Activated T-cell treated with anti-CD3 and anti-CD28 coated beads, Interleukin-2, amount 50 U/mL, for 24 hours (primary cell): ENCODE measurements around the gene PTOV1.

Source experiments
- DNase-seq: peaks from one replicate; pipeline ENCODE4 v3.0.0-alpha.2; 2020
- H3K27ac Mint-ChIP-seq: 2 replicates; pipeline ENCODE4 v1.8.0; 2020; ENCODE audit warnings: mild to moderate bottlenecking, mixed read lengths
- H3K27me3 Mint-ChIP-seq: 2 replicates; pipeline ENCODE4 v1.8.0; 2020; ENCODE audit warnings: mixed read lengths
- H3K36me3 Mint-ChIP-seq: 2 replicates; pipeline ENCODE4 v1.8.0; 2020; ENCODE audit warnings: low read depth, mixed read lengths
- H3K4me1 Mint-ChIP-seq: 2 replicates; pipeline ENCODE4 v1.8.0; 2020; ENCODE audit warnings: low read depth, mixed read lengths
- H3K4me3 Mint-ChIP-seq: 2 replicates; pipeline ENCODE4 v1.8.0; 2020; ENCODE audit warnings: mild to moderate bottlenecking, moderate library complexity, mixed read lengths
- H3K9me3 Mint-ChIP-seq: 2 replicates; pipeline ENCODE4 v1.8.0; 2020; ENCODE audit warnings: mixed read lengths

The PTOV1 gene

DNA sequence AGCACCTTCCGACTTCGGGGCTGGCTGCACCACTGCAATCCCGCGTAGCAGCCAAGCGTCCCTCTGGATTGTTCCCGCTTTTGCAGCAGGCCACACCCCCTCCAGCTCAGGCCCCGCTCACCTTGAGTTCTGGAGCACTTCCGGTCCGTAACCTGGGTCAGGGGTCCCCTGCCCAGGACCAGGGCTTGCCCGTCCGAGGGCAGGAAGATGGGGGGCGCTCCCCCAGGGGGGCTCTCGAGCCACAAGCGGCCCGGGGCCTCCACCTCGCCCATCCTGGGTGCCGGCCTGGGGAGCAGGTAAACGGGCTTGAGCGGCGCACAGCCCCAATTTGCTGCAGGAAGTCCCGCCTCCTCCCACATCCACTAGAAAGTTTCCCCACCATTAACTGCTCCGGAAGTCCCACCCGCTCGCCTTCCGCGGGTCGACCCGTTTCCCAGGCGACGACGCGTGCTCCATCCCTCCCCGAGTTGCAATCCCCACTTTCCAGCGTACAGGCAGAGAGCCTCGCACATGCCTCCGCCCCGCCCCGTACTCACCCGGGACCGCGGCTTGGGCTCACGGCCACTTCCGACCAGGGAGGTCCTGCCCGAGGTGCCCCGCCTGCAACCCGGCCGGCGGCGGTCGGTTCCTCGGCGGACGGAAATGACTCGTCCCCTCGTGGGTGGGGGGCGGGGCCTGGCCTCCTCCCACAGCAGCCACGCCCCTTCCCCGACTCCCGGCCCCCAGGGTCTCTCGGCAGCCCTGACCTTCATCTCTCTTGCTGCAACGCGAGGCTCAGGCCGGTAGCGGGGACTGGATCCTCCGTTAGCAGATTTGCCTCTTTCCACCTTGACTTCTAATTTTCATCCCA lies 16.2 kb downstream of the PTOV1 start, which contains the start of gene PNKP:
Gene PNKP, minus strand, starts transcription at position 644 of the 850 bp plus-strand sequence. Its CDS starts 372 bp downstream, at position 272.
- peak within 1 kb of the TSS; percentile 97 for H3K4me3 Mint-ChIP-seq
- H3K27me3 Mint-ChIP-seq: no peaks in the 10 kb centered on the region
- peaks cover 69% of the 10 kb centered on the region for H3K36me3 Mint-ChIP-seq
- no peak within 1 kb of the TSS for H3K27ac Mint-ChIP-seq
- no peaks in the 10 kb centered on the region for H3K9me3 Mint-ChIP-seq
- peaks cover 50% of the 10 kb centered on the region for H3K4me1 Mint-ChIP-seq
- peak; percentile 94 for DNase-seq

DNA sequence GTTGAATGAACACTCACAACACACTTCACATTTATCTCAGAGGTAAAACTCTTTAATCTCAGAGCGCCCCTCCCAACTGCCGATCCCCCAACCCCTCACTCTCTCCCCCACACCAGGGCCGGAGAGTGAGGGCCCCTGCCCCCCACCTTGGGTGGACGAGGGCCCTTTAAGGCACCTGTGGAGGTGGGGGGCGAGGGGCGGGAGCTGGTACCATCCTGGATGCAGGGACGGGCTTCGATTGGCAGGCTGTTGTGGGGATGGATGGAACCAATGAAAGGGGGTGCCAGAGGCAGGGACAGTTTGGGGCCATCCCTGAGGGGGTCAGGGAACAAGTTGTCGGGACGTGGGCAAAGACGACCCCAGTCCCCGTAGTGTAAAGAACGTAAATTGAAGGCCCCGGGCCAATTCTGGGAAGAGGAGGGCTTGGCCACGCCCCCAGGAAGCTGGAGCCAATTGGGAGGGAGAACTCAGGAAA lies 18.1 kb downstream of the PTOV1 start:
- H3K4me3 Mint-ChIP-seq: no peak overlapping the region
- no peaks in the 10 kb centered on the region for H3K27me3 Mint-ChIP-seq
- peaks cover 65% of the 10 kb centered on the region for H3K36me3 Mint-ChIP-seq
- H3K4me1 Mint-ChIP-seq: peaks cover 50% of the 10 kb centered on the region
- DNase-seq: peak; percentile 86
- no peak overlapping the region for H3K27ac Mint-ChIP-seq
- no peaks in the 10 kb centered on the region for H3K9me3 Mint-ChIP-seq

DNA sequence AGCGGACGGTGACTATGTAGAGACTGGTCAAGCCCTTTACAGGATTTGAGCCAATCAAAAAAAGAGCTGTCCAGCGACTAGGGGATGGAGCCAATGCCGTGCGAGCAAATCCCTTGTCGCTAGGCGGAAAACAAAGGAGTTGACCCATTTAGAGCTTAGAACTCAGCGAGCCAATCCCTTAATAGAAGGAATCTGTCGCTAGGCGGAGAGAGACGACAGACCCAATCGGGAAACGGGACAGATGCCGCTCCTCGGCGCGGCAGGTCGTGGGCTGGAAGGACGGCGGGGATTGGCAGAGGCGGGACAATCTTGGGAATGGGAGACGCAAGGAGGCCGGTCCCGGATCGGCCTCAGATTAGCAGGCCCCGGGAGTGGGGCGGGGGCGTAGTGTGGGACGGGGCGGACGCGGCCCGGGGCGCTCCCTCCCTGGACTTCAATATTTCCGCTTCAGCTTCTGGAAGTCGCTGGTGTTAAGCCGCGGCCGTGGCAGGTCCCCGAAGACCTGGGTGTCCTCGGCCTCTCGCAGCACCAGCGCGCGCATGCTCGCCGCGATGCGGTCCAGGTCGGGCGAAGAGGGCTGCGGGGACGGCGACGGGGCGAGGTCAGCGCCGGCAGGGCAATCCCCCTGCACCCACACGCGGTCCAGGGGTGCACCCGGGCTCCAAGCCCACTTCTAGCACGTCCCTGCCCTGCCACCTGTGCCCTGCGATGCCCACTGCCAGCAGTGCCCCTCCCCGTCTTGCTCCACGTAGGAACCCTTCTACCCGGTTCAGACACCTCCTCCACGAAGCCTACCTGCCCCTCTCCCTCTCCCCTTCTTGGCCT lies 18.7 kb downstream of the PTOV1 start:
- Mint-ChIP-seq H3K27me3 (no peaks in the 10 kb centered on the region), H3K36me3 (peaks cover 64% of the 10 kb centered on the region), H3K4me1 (peaks cover 49% of the 10 kb centered on the region), H3K27ac (no peak overlapping the region), H3K4me3 (no peak overlapping the region), H3K9me3 (no peaks in the 10 kb centered on the region)
- DNase-seq: peak; percentile 92

DNA sequence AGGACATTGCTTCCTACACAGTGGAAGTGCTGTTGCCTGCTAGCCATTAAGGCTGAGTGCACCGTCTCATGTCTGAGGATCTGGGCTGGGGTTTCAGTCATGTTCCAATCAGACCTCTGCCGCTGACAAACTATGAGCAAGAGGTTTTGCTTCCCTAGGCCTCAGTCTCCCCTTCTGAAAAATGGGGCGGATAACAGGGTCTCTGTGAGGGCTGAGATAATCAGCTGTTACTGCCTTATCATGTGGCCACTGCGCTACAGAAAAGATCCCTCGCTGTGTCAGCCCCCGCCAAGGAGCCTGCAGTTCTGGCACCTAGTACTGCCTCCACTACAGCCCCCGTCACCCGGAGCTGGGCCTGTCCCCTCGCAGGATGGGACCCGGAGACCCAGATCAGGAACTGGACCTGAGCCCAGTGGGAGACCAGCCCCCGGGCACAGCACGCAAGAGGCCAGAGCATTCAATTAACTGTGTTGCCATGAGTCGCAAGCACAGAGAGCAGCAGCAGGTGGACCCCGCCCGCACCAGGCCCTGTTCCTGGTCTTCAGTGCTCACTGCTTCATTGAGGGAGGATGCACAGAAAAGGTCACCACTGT lies 19.4 kb downstream of the PTOV1 start:
- no peak overlapping the region for H3K4me3 Mint-ChIP-seq
- no peaks in the 10 kb centered on the region for H3K9me3 Mint-ChIP-seq
- no peaks in the 10 kb centered on the region for H3K27me3 Mint-ChIP-seq
- H3K36me3 Mint-ChIP-seq: peaks cover 61% of the 10 kb centered on the region
- no peak for DNase-seq
- peaks cover 48% of the 10 kb centered on the region for H3K4me1 Mint-ChIP-seq
- H3K27ac Mint-ChIP-seq: no peak overlapping the region

DNA sequence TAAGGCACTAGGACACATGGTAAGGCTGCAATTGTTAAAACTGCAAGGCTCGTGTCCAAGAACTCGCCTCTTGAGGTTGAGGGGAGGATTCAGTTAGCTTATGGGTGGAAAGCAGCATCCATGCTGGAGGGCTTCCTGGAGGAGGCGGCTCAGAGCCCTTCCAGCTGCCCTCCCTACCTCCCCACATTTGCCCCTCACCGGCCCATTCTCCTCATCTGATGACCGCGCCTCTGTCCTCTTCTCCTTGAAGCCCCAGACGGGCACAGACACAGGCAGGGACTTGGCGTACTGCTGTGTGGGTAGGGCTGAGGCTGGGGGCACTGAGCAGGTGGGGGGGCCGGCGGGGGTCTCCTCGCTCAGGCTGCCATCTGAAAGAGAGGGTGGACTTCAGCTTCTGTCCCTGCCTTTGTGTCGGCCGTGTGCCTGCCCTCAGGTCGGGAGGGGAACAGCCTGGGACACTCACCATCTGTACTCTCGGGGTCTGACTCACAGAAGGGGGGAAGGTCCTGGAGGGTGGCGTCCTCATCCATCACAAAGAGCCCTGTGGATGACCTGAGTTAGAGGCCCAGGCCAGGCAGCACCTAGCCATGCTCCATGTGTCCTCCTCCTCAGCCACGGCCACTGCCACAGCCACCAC lies 20.5 kb downstream of the PTOV1 start:
- Mint-ChIP-seq H3K27me3 (no peaks in the 10 kb centered on the region), H3K4me3 (no peak overlapping the region), H3K9me3 (no peaks in the 10 kb centered on the region), H3K4me1 (peaks cover 43% of the 10 kb centered on the region), H3K27ac (peak overlapping the region; percentile 84), H3K36me3 (peaks cover 50% of the 10 kb centered on the region)
- no peak for DNase-seq

DNA sequence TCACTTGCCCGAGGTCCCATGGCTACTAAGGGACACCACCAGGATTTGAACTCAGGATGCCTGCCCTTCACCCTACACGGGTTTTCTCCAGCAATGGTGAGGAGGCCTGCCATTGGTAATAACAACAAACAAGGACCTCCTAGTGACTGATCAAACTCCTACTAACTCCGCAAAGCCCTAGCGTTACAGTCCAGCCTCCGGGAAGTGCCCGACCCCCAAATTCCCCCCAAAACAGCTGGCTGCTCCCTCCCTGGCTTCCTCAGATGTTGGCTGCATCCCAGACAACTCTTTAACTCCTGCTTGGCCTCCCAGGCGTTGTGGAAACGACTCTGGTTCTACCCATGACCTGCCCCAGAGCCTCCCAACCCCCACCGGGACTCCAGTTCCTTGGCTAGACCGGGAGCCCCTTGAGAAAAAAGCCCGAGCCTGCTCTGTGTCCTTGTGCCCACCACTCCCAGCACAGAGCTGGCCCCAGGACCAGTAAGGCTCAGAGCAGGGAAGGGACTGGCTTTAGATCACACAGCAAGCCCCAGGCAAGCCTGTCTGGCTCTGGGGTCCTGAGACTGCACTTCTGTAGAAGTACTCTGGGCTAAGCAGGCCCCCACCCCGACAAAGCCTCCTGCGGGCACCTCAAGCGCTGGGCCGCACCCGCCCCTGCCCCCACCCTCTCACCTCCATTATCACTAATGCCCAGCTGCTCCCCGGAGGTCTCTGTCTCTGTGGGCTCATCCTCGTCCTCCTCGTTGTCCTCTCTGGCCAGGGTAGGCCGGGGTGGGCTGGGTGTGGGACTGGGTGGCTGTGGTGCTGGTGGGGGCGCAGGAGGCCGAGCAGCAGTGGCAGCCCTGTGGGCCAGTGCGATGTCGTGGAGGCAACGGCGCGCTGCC lies 21.5 kb downstream of the PTOV1 start:
- Mint-ChIP-seq H3K9me3 (no peaks in the 10 kb centered on the region), H3K4me1 (peaks cover 38% of the 10 kb centered on the region), H3K36me3 (peaks cover 43% of the 10 kb centered on the region), H3K27me3 (no peaks in the 10 kb centered on the region), H3K4me3 (no peak overlapping the region), H3K27ac (peak overlapping the region; percentile 84)
- DNase-seq: no peak

DNA sequence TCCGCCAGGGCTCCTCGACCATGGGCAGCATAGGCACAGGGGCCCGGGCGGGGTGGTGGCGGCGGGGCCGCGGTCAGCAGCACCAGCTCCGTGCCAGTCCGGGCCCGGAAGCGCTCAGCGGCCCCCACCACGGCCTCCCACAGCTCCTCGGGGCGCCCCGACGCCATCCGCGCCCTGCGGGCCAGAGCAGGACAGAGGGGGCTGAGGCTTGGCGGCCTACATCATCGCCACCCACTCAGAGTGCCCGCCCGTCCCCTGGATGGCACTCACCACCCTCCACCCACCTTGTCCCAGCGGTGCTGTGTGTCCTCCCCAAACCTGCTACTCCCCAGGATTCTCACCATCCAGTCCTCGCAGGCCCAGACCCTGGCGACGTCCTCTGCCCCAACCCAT lies 22.2 kb downstream of the PTOV1 start:
- Mint-ChIP-seq H3K27ac (peak overlapping the region; percentile 18), H3K4me3 (no peak overlapping the region), H3K27me3 (no peaks in the 10 kb centered on the region), H3K4me1 (peaks cover 40% of the 10 kb centered on the region), H3K36me3 (peaks cover 43% of the 10 kb centered on the region), H3K9me3 (no peaks in the 10 kb centered on the region)
- DNase-seq: no peak

DNA sequence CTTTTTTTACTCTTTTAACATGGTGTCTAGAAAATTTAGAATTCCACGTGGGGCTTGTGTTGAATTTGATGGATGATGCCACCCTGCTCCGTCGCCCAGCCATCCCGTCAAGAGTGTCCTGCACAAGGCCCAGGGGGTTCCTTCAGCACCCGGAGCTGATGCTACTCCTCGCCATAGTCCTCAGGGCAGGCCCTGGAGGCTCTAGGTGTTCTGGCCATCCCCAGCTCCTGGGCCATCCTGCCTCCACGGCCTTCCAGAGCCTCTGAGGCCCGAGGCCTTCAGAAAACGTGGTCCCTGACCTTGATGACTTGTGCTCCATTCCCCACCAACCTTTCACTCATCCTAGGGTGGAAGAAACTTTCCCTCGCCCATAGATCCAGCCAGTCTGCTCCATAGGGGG lies 22.9 kb downstream of the PTOV1 start:
- H3K36me3 Mint-ChIP-seq: peaks cover 47% of the 10 kb centered on the region
- no peak overlapping the region for H3K27ac Mint-ChIP-seq
- no peaks in the 10 kb centered on the region for H3K27me3 Mint-ChIP-seq
- H3K4me1 Mint-ChIP-seq: peaks cover 48% of the 10 kb centered on the region
- no peak for DNase-seq
- peak overlapping the region; percentile 15 for H3K4me3 Mint-ChIP-seq
- no peaks in the 10 kb centered on the region for H3K9me3 Mint-ChIP-seq

DNA sequence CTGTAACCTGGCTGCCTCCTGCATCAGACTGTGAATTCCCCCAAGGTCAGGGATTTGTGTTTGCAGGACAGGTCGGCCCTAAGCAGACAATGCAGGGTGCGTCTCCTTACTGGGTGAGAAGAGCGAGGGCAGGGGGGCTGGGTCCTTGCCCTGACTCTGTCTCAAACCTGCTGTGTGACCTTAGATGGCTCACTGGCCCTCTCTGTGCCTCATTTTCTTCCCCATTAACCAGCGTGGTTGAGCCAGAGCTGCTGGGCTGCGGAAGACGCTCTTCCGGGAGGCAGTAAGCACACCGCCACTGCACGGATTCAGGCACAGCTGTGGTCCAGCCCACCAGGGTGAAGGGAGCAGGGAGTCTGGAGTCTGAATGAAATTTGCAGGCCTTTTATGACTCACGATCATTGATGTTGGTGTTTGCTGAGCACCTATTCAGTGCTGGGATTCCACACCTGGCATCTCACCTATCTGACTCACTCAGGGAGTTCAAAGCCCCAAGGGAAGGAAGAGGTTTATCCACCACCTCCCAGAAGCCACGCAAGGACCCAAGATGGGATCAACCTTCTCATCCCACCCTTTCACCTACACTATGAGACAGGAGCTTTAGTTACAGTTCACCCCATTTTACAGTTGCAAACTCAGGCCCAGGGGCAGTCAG lies 23.7 kb downstream of the PTOV1 start:
- Mint-ChIP-seq H3K36me3 (peaks cover 54% of the 10 kb centered on the region), H3K4me3 (peak overlapping the region; percentile 6), H3K9me3 (no peaks in the 10 kb centered on the region), H3K27ac (no peak overlapping the region), H3K27me3 (no peaks in the 10 kb centered on the region), H3K4me1 (peaks cover 55% of the 10 kb centered on the region)
- no peak for DNase-seq

DNA sequence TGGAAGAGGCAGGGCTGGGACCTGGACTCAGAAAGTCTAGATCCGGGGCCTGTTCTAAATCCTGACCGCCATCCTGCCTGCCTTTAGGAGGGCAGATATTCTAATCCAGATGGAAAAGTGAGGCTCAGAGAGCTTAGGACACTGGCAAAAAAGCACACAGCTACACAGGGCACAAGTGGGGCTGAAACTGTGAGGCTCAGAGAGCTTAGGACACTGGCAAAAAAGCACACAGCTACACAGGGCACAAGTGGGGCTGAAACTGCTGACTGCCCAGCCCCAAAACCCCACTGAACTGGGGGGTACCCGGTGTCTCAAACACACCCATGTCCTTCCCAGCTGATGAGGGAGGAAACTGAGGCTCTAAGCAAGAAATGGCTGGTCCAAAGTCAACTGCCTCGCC lies 24.2 kb downstream of the PTOV1 start:
- Mint-ChIP-seq H3K27ac (no peak overlapping the region), H3K36me3 (peaks cover 57% of the 10 kb centered on the region), H3K4me3 (no peak overlapping the region), H3K4me1 (peaks cover 54% of the 10 kb centered on the region), H3K27me3 (no peaks in the 10 kb centered on the region), H3K9me3 (no peaks in the 10 kb centered on the region)
- no peak for DNase-seq

DNA sequence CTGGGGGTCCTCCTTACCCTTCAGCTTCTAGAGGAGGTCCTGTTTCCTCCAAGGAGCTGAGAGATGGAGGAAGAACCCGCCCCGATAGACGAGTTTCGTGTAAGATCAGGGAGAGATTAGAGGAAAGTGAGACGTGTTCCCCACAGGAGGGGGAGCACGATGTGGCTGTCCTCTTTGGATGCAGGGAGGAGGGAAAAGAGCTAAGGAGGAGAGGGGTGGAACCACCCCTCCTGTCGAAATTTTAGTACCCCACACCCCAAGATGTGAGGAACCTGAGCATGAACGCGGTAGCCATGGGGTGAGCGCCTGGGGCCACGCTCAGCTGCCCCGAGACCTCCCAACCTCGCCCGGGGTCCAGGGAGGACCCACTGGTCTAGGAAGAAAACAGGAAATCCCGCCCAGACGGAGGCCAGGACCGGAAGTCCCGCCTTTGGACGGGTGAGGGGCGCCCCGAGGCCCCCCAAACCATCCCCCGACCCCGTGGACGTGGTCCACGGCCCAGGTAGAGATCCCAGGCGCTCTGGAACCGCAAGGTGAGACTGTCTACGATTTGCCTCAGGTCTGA lies 25.0 kb downstream of the PTOV1 start:
- peak; percentile 80 for DNase-seq
- Mint-ChIP-seq H3K9me3 (no peaks in the 10 kb centered on the region), H3K27me3 (no peaks in the 10 kb centered on the region), H3K36me3 (peaks cover 58% of the 10 kb centered on the region), H3K27ac (no peak overlapping the region), H3K4me3 (no peak overlapping the region), H3K4me1 (peaks cover 48% of the 10 kb centered on the region)

DNA sequence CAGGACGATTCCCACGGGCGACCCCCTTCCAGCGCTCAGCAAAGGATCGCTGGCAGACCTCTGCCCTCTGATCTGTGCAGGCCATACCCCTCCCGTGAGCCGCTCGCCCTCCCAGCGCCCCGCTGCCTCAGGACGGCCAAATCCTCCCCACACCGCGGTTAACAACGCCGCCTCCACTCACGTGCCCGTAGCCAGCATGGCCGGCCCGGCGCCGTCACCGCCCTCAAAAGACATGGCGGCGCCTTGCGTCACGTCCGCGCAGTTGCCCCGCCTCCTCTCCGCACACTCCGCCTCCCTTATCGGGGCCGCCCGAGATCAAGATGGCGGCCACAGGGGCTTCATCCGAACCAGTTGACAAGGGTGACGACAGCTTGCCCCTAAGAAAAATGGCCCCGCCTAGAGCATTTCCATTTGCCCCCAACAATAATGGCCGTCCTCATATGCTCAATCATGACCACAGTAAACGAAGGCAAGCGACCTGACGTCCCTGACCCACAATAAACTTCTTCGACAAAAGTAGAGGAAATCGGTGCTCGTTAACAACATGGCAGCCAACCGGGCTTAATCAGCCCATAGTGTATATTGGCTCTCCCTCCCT lies 25.6 kb downstream of the PTOV1 start:
- Mint-ChIP-seq H3K27ac (no peak overlapping the region), H3K9me3 (no peaks in the 10 kb centered on the region), H3K4me1 (peaks cover 48% of the 10 kb centered on the region), H3K4me3 (no peak overlapping the region), H3K27me3 (no peaks in the 10 kb centered on the region), H3K36me3 (peaks cover 59% of the 10 kb centered on the region)
- peak; percentile 98 for DNase-seq
